Retinal pigment epithelial cell (primary cell): ENCODE results near the gene LMNTD1.

Source experiments
- DNase-seq: peaks from one replicate; pipeline ENCODE4 v3.0.0-alpha.2; 2010; ENCODE audit warnings: low read depth
- H3K4me3 ChIP-seq: 2 replicates; pipeline ENCODE4 v1.5.1; 2011; ENCODE audit warnings: mild to moderate bottlenecking, low read length, control low read depth, moderate library complexity
- CTCF ChIP-seq: conservative IDR thresholded peaks from 2 replicates; pipeline ENCODE4 v1.5.1; 2011; ENCODE audit warnings: low read depth, low read length, control low read depth, inconsistent platforms

LMNTD1 gene

GRCh38 chr12:25455696-25456095 lies 97.4 kb downstream of the LMNTD1 start:
- TF ChIP-seq CTCF = no peak
- H3K4me3 ChIP-seq = no peak overlapping the region
- DNase-seq = peak; percentile 71

- H3K4me3 ChIP-seq = no peak overlapping the region
- no peak for TF ChIP-seq CTCF
- DNase-seq = no peak
Observed at GRCh38 chr12:25449007-25449406, 104.1 kb downstream of the LMNTD1 start.

- no peak overlapping the region for H3K4me3 ChIP-seq
- TF ChIP-seq CTCF = no peak
- no peak for DNase-seq
Observed at GRCh38 chr12:25447046-25447445, 106.0 kb downstream of the LMNTD1 start.

- H3K4me3 ChIP-seq = no peak overlapping the region
- no peak for TF ChIP-seq CTCF
- DNase-seq = no peak
Observed at GRCh38 chr12:25438638-25439037, 114.4 kb downstream of the LMNTD1 start.

GRCh38 chr12:25436206-25437030 lies 116.7 kb downstream of the LMNTD1 start:
- no peak overlapping the region for H3K4me3 ChIP-seq
- peak; percentile 46 for DNase-seq
- TF ChIP-seq CTCF = peak; percentile 90

GRCh38 chr12:25435431-25435830 lies 117.7 kb downstream of the LMNTD1 start:
- TF ChIP-seq CTCF = no peak
- no peak for DNase-seq
- no peak overlapping the region for H3K4me3 ChIP-seq

GRCh38 chr12:25434515-25434914 lies 118.6 kb downstream of the LMNTD1 start:
- DNase-seq = no peak
- no peak overlapping the region for H3K4me3 ChIP-seq
- TF ChIP-seq CTCF = no peak
